Globus pallidus (tissue), 1 donor: ENCODE results near the gene MAGEB6.
"Not testable (repeated sequence)": the region's sequence is repeated elsewhere in the genome, so short reads cannot be mapped to it uniquely, and the experiment has no call there.

Source experiments
- DNase-seq: peaks from one replicate; pipeline ENCODE4 v3.0.0-alpha.2; 2015; ENCODE audit warnings: low spot score

MAGEB6 gene, protein sequence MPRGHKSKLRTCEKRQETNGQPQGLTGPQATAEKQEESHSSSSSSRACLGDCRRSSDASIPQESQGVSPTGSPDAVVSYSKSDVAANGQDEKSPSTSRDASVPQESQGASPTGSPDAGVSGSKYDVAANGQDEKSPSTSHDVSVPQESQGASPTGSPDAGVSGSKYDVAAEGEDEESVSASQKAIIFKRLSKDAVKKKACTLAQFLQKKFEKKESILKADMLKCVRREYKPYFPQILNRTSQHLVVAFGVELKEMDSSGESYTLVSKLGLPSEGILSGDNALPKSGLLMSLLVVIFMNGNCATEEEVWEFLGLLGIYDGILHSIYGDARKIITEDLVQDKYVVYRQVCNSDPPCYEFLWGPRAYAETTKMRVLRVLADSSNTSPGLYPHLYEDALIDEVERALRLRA

GRCh38 chrX:26192204-26192603, at the start of gene MAGEB6:
Gene MAGEB6 (plus strand): TSS chrX:26192440. CDS start chrX:26193847, 1,407 bp downstream.
- DNase-seq: no peak

GRCh38 chrX:26146024-26146423, 46.2 kb upstream of the MAGEB6 start:
- no peak for DNase-seq

- no peak for DNase-seq
Measured at GRCh38 chrX:26160301-26160700, 31.9 kb upstream of the MAGEB6 start, which contains the start of gene MAGEB6B. Gene MAGEB6B (plus strand): TSS chrX:26160601. CDS start chrX:26160601, 0 bp downstream.

DNA sequence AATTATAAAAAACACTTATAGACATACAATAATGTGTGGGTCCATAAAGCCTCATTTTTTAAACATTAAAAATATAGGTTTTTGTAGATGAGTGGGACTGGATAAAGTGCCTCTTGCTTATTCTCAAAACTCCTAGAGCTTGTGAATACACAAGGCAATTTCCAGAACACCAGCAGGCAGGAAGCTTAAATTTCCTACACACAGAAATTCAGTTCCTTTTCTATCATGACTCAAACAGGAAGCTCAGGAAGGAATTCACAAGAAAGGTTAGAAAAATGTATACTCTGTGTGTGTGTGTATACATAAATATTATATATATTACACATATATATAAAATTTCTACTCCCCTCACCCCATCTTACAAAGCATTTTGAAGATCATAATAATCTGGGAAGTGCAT, 11.3 kb downstream of the MAGEB6 start:
- no peak for DNase-seq

- DNase-seq: not testable (repeated sequence)
Measured at GRCh38 chrX:26204717-26205116, 12.5 kb downstream of the MAGEB6 start.

- DNase-seq: no peak
Measured at GRCh38 chrX:26208012-26208411, 15.8 kb downstream of the MAGEB6 start.

- no peak for DNase-seq
Measured at GRCh38 chrX:26215869-26216268, 23.6 kb downstream of the MAGEB6 start, which contains the start of gene MAGEB5. Gene MAGEB5 (plus strand): TSS chrX:26216169. CDS start chrX:26217302, 1,133 bp downstream.

GRCh38 chrX:26219351-26219750, 27.1 kb downstream of the MAGEB6 start:
- DNase-seq: no peak

DNA sequence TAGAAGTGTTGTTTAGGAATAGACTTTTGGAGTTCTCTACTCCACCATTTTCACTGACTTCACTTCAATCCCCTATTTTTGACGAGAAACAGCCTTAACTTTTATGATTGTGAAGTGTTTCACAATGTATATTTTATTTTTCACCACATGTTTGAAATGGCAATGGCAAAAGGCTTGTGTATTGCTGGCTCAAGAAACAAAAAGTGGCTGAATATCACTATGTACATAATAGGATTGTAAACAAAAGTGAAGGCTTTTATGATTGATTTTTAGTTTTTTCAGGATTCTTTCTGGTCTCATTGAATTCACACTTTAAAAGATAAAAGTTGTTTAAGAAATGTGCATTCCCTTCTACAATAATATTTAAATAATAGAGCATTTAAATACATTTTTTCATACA, 41.9 kb downstream of the MAGEB6 start:
- DNase-seq: no peak
